KOPT-K1 (cell line): ENCODE measurements around the gene SPATA18.
"Not testable (repeated sequence)": the region's sequence is repeated elsewhere in the genome, so short reads cannot be mapped to it uniquely, and the experiment has no call there.

Experiments used
- H3K27ac ChIP-seq: fragments of 200-600 bp; sonication (generic); 2 replicates; pipeline ENCODE4 v1.5.1; 2016; ENCODE audit warnings: antibody characterized with exemption, mild to moderate bottlenecking, low read depth, low read length; ENCODE audit not compliant: poor library complexity, severe bottlenecking
- H3K36me3 ChIP-seq: fragments of 200-600 bp; sonication (generic); 2 replicates; pipeline ENCODE4 v1.5.1; 2017; ENCODE audit warnings: antibody characterized with exemption, mild to moderate bottlenecking, low read length, moderate library complexity; ENCODE audit not compliant: insufficient read depth
- H3K9me3 ChIP-seq: fragments of 200-600 bp; sonication (generic); 2 replicates; pipeline ENCODE4 v1.5.1; 2017; ENCODE audit warnings: antibody characterized with exemption, low read length, mild to moderate bottlenecking; ENCODE audit not compliant: insufficient read depth, poor library complexity, severe bottlenecking

The SPATA18 gene

GRCh38 chr4:52107745-52108144, 56.6 kb downstream of the SPATA18 start:
- Histone ChIP-seq H3K36me3 (no peaks in the 10 kb centered on the region), H3K9me3 (no peaks in the 10 kb centered on the region), H3K27ac (no peak overlapping the region)

DNA sequence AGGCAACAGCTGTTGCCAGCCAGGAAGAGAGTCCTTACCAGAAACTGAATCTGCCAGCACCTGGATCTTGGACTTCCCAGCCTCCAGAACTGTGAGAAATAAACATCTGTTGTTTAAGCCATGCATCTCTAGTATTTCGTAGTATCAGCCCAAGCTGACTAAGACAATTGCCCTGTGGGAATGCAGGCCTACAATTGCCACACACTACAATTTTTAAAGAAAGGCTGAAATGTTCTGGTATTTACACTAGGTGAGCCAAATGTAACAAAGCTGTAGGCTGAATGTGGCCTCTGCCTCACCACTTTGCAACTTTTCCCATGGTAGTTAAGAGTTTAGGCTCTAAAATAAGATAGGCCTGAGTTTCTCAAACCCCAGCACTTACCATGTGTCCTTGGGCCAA, 59.1 kb downstream of the SPATA18 start:
- no peaks in the 10 kb centered on the region for H3K9me3 ChIP-seq
- no peak overlapping the region for H3K27ac ChIP-seq
- H3K36me3 ChIP-seq, result no peaks in the 10 kb centered on the region

- Histone ChIP-seq H3K9me3 (no peaks in the 10 kb centered on the region), H3K27ac (no peak overlapping the region), H3K36me3 (no peaks in the 10 kb centered on the region)
Measured at GRCh38 chr4:52111995-52112394, 60.9 kb downstream of the SPATA18 start.

GRCh38 chr4:52112411-52112810, 61.3 kb downstream of the SPATA18 start:
- no peak overlapping the region for H3K27ac ChIP-seq
- no peaks in the 10 kb centered on the region for H3K36me3 ChIP-seq
- H3K9me3 ChIP-seq, result no peaks in the 10 kb centered on the region

- Histone ChIP-seq H3K9me3 (no peaks in the 10 kb centered on the region), H3K36me3 (no peaks in the 10 kb centered on the region), H3K27ac (no peak overlapping the region)
Measured at GRCh38 chr4:52116641-52117040, 65.5 kb downstream of the SPATA18 start.

DNA sequence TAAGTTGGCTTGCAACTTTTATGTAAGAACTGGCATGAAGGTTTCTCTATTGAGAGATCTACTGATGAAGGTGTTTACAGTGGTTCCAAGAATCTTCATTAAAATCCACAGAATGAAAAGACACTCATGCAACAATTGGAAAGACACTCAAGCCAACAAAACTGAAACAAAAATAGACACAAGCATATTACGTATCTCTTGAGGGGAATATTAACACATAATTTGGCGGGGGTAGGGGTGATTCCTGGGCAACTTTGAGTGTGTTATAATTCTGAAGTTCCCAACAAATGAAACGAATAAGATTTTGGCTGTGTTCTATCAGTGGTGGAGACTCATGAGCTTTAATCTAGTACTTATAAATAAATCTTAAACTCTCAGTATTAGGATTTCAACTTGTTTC, 75.1 kb downstream of the SPATA18 start:
- no peaks in the 10 kb centered on the region for H3K9me3 ChIP-seq
- no peak overlapping the region for H3K27ac ChIP-seq
- H3K36me3 ChIP-seq, result no peaks in the 10 kb centered on the region

DNA sequence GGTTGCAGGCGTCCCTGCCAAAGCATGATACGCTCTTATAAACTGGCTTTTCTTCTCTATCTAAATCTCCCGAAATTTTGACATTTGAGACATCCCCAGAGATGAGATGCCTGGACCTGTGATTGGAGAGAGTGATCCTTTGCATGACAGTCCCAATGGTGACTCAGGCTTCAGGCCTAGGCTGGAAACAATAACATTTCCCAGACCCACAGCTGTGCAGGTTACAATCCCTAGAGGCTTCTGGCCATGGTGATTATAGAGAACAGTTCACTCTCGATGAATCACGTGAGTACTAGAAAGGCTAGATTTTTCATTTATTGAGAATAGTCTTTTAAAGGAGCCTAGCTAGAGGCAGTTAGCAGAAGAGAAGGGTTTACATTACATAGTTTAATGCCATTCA, 75.9 kb downstream of the SPATA18 start:
- Histone ChIP-seq H3K9me3 (no peaks in the 10 kb centered on the region), H3K36me3 (no peaks in the 10 kb centered on the region), H3K27ac (no peak overlapping the region)

GRCh38 chr4:52135171-52135570, 84.1 kb downstream of the SPATA18 start:
- no peaks in the 10 kb centered on the region for H3K36me3 ChIP-seq
- no peaks in the 10 kb centered on the region for H3K9me3 ChIP-seq
- no peak overlapping the region for H3K27ac ChIP-seq

DNA sequence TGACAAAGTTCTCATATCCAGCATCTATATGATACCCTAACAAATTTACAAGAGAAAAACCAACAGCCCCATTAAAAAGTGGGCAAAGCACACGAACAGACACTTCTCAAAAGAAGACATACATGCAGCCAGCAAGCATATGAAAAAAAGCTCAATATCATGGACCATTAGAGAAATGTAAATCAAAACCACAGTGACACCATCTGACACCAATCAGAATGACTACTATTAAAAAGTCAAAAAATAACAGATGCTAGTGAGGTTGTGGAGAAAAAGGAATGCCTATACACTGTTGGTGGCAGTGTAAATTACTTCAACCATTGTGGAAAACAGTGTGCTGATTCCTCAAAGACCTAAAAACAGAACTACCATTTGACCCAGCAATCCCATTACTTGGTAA, 86.0 kb downstream of the SPATA18 start:
- H3K9me3 ChIP-seq, H3K27ac ChIP-seq, H3K36me3 ChIP-seq: not testable (repeated sequence)

GRCh38 chr4:52142816-52143215, 91.7 kb downstream of the SPATA18 start:
- Histone ChIP-seq H3K27ac (no peak overlapping the region), H3K9me3 (no peaks in the 10 kb centered on the region), H3K36me3 (no peaks in the 10 kb centered on the region)

GRCh38 chr4:52143815-52144214, 92.7 kb downstream of the SPATA18 start:
- no peak overlapping the region for H3K27ac ChIP-seq
- H3K36me3 ChIP-seq, result no peaks in the 10 kb centered on the region
- no peaks in the 10 kb centered on the region for H3K9me3 ChIP-seq

GRCh38 chr4:52144372-52144771, 93.3 kb downstream of the SPATA18 start:
- Histone ChIP-seq H3K9me3 (no peaks in the 10 kb centered on the region), H3K27ac (no peak overlapping the region), H3K36me3 (no peaks in the 10 kb centered on the region)
